HG03066 (cell line): ENCODE results near the gene FITM1.

ENCODE experiments used
- ATAC-seq: cut with Tn5 transposase; IDR thresholded peaks from one replicate; pipeline ENCODE4 v1.9.1; 2021; ENCODE audit warnings: low read depth; ENCODE audit not compliant: unreplicated experiment

FITM1 gene, protein sequence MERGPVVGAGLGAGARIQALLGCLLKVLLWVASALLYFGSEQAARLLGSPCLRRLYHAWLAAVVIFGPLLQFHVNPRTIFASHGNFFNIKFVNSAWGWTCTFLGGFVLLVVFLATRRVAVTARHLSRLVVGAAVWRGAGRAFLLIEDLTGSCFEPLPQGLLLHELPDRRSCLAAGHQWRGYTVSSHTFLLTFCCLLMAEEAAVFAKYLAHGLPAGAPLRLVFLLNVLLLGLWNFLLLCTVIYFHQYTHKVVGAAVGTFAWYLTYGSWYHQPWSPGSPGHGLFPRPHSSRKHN

DNA sequence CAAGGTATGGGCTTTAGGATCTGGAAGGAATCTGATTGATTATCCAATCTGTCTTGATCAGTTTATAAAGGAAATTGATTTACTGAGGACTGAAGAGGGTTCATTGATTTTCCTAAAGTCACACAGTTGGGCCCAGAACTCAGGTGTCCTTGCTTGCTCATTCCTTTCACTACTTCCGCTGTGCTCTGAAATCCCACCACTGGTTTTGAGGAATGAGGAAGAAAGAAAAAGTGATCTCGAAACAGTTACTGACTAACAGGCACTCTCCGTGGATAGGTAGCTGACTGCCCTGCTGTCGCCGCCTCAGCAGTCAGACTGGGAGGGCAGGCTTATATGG is at the start of gene FITM1:
Gene FITM1, plus strand, starts transcription at position 280 of the 337 bp plus-strand sequence. CDS start 905 bp downstream, outside the sequence.
- ATAC-seq: no peak

DNA sequence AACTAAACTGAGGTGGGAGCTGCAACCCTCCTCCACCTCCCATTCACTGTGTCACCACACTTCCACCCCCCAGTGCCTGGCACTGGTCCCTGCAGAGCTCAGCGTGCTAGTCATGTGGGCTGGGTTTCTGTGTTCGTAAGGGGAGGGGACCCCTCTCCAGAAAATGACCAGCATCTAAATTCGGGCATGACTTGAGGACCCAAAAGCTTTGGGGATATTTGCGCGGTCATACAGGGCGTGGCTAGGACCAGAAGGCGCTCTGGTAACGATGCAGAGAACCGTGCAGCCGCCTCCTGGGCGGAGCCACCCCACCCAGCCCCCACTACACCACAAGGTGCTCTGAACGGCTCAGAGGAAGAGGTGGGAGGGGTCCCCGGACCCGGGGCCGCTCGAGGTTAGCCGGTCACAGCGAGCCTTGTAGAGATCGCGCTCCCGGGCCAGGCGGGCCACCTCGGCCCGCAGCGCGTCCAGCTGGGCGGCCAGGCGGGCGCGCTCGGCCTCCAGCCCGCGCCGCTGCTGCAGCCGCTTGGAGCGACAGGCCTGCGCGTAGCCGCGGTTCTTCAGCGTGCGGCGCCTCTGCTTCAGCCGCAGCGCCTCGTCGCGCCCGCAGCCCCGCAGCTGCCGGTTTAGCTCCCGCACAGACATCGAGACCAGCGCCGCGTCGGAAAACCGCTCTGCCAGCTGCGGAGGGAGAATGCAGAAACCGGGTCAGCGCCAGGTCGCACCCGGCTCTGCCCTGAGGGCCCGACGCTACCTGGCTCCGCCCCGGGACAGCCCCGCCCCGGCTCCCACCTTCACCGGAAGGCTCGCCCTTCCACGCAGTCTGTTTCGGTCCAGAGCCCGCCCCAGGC is 49.3 kb upstream of the FITM1 start:
- peak; percentile 86 for ATAC-seq

DNA sequence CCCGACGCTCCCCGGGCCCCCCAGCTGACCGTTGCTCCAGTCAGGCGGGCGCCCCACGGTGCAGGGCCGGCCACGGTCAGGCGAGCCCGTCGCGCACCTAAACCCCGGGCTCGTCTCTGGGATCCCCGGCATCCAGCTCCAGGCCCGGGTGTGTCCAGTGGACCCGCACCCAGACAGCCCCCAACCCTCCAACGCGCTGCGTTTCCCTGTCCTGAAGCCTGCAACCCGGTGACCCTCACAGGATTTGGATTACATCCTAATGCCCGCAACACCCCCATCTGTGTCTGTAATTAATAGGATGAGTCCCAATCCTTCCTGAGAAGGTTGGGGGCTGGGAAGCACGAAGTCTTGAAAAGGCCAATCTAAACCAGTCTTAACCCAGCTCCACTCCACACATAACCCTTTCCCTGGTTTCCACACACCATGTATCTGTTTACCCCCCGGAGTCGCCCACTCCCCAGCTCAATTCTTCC is 48.7 kb upstream of the FITM1 start:
- ATAC-seq: no peak

DNA sequence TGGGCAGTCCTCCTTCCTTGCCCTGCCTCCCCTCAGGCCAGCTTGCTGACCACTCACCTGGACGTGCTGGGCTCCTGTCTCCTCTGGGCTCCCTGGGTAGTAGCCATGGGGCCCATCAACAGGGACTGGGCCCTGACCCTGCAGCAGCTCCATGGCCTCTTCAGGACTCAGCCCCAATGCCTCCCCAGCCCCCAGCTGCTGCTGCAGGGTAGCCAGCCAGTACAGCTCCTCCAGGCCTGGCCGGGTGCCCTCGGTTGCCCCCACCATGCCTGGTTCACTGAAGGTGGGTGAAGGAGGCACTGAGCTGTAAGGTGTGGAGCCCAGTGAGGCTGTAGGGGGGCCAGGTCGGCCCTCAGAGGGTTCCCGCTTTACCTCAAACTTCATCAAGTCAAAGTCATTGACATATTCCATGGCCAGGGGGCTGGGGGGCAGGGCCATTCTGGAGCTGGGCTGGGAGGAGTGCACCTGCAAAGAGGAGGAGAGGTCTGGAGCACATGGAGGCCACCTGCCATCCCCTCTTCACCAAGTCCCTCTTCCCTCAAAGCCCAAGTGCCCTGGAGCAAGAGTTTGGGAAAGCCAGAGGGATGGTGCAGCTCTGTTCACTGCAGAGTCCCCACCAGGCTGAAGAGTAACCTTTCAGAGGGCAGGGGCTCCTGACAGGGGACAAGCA is 47.9 kb upstream of the FITM1 start:
- ATAC-seq: no peak

DNA sequence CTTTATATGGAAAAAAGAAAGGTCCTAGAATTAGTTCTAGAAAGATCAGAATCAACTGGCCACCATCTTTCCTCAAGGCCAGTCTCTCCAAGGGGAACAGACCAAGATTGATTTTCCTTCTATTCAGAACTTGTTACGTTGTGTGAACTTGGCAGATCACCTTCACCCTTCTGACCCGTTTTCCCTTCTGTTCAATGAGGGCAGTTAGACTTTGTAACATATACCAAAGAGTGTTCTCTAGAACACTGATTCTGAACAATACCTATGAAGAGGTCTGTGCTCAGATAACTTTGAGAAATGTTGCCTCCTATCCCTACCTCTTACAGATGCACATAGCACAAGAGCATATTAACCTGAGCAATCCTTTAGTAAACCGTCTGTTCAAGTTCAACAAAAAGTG is 47.0 kb upstream of the FITM1 start:
- ATAC-seq: no peak

DNA sequence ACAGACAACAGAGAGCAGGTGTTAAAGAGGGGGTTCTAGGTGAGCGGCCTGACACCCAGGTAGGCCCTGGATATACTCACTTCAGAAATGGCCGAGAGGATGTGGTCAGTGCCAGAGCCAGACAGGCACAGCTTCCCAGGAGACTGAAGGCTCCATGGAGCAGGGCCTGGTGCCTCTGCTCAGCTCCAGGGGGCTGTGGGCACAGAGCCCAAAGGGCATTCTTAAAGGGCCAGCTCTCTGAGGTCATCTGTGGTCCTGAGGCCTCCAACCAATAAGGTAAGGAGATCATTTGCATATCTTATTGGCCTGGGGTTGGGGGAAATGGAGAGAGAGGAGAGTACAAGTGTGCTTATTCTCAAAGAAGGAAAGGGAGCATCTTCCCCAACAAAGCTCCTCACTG is 46.0 kb upstream of the FITM1 start:
- no peak for ATAC-seq

DNA sequence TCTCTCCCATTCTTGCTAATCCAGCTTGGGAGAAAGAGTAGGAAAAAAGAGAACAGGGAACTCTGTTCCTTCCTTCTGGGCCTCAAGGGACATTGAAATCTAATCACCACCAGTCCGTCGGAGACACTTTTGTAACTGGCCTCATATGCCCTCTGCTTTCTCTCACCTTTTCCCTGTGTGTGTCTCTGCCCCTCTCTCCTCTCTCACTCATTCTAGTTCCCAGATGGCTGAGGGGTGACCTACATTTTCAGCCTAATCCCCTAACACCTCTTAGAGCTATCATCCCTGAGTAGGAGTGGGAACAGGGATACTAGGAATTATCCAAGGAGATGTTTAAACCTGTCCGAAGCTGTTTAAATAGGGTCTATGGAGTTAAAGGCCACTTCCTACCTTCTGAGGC is 45.2 kb upstream of the FITM1 start:
- ATAC-seq: no peak

DNA sequence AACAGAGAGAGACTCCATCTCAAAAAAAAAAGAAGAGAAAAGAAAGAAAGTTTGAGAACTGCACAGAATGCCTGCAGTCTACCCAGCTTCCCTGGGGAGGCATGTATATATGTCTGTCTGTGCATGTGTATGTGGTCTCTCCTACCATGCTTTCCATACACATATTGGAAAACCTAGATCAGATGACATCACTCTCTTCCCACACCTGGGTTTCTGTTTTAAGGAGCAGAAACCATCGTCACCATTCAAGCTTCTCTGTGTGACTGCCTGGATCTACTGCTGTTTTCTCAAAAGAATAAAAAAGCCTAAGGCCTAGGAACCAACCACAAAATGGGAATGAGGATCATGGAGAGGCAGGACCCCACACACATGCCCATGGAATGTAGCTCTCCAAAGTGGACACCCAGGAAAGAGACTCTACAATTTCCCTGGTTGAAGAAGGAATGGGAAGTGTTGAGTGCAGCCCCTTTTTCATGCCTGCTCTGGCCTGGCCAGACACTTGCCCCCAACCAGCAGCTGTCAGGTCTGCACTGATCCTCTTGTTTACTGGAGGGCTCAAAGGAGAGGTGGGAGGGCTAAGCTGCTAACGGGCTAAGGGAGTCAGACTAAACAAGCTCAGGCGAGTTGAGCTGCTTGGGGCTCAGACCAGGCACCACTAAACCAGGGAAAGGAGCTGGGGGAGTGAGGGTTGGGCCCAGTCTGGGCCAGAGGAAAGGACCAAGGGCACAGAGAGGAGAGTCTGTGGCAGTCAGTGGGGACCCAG is 44.1 kb upstream of the FITM1 start:
- no peak for ATAC-seq

DNA sequence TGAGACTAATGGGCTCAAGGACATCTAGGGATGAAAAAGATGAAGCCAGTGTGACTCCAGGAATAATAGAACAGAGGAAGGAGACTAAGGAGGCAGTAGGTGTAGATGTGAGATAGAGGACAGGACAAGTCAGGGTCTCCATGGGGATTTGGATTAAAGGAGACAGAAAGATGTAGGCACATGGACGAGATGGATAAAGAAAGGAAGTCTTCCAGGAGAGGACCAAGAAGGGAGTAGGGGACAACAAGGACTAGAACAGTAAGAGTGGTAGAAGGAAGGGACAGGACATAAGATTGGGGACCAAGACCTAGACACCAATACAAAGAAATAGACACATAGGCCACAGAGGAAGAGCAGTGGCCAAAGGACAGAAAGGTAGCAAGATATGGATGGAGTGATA is 43.5 kb upstream of the FITM1 start:
- no peak for ATAC-seq

DNA sequence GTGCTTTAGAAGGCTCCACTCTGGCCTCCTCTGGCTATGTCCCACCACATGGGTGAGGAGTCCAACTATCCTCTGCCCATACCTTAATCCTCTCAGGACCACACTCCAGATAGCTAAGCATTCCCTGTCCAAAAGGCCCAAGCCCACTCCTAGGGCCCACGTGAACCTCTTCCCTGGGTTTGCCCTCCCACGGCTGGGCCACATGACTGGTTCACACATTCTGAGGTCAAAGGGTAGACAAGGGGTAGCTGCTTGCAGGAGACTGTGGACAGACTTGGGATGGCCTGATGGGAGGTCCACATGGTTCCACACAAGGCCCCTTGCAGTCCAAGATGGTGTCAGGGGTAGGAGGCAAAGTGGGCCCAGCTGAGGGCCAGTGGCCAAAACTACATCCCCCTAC is 42.4 kb upstream of the FITM1 start:
- ATAC-seq: no peak

DNA sequence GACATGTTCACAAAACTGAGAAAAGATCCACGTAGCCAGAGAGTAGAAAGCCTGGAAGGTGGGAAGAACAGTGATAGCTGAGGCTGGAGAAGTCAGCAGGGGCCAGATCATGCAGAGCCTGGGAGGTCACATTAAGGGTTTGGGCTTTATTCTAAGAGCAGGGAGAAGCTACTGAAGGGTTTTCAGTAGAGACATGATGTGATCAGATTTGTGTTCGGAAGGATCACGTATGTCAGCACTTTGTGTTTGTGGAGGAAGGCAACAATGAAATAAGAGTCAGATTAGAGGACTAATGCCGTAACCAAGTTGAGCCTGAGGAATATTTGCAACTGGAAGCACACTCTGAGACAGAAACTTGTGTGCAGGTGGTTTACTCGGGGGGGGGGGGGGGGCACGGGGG is 40.6 kb upstream of the FITM1 start:
- ATAC-seq: no peak

DNA sequence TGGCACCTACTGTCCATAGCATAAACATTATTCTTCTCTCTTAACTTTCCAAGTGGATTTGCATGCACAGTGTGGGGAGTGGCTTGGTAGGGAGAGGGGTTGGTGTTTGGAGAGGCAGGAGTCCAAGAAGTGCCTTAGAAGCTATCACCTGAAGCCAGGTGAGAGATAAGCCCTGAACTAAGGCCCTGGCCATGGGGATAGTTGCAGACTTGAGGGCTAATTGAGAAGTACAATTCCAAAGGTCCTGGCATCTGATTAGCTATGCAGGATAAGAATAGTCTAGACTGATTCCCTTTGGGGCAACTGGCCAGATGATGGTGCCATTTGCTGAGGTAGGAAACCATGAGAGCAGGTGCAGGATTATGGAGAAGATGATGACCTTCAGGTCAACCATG is 38.4 kb upstream of the FITM1 start:
- ATAC-seq: no peak

DNA sequence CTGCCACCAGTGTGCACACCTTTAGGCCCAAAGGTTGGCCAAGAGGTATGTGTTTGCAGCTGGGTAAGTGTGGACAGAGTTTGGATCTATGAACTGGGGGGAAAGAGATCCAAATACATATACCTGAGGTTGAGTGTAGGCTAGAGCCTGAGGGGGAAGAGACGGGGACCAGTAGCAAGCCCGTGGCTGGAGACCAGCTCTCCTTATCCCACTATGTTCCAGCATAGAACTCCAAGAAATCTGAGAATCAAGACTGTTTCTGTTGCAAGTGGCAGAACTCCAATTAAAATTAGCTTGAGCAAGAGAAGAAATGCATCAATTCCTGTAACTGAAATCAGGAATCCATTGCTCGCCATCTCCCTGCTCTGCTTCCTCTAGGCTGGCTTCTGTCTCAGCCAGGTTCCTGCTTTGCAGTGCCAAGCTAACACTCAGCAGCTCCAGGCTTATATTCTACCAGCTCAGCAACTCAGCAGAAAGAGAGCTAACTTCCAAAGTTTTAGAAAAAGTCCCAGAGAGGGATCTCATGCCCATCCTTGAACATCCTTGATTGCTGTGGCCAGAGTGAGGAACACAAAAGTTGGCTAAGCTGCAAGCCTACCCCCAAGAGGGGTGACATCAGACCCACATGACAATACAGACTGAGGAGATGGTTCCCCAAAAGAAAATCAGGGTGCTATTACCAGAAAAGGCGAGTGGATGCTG is 37.8 kb upstream of the FITM1 start:
- ATAC-seq: no peak

DNA sequence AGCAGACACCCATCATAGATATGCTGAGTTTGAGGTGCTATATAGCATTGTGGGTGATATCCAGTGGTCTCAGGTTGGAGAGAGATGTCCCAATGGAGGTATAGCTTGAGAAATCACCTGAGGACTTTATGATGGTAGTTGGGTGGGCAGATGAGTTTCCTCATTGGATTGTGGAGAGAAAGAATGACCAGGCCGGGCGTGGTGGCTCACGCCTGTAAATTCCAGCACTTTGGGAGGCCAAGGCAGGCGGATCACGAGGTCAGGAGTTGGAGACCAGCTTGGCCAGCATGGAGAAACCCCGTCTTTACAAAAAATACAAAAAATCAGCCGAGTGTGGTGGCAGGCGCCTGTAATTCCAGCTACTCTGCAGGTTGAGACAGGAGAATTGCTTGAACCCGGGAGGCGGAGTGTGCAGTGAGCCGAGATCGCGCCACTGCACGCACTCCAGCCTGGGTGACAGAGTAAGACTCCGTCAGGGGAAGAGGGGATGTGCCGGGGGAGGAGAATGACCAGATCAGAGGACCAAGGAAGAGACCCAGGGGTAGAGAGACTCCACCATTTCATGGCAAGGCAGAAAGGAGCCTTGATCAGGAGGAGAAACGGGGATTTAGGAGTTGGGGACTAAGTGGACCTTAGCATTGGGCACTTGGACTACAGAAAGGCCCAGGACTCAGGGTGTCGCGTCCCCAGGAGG is 37.1 kb upstream of the FITM1 start:
- no peak for ATAC-seq

DNA sequence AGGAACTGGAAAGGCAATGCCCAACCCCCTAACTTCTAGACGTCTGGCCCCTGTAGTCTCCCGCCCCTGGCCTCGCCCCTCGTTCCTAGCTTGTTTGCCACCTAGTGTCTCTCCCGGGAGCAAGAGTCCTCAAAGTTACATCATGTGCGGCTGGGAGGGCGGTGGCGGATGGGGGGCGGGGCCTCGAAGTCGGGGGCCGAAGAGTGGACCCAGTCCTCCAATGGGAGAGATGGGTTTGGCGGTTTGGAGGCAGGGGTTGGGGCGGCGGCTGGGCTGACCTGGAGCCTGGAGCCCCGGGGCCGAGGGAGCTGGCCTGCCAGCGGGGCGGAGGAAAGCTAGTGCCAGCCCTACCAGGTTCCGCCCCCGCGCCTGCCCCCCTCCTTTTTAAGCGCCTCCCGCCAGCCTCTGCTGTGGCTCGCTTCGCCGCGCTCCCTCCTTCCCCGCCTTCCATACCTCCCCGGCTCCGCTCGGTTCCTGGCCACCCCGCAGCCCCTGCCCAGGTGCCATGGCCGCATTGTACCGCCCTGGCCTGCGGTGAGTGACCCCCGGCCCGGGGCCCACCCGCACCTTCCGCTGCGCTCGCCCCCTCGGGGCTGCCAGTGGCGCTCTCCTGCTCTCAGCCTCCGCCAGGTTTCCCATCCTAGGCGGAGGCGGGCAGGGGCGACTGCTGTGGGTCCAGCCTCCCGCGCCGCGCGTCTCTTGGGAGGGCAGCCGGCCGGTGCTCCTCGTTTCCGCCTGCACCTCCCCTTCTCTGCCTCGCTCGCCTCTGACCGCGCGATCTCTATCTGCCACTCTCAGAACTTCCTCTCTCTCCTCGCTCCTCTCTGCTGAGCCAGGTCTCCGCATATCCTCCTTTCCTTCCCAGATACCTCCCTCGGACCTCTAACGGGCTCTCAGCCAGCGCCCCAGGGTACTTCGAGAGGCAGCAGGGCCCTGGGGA is 36.3 kb upstream of the FITM1 start, which contains the start of gene PCK2:
Gene PCK2, plus strand, starts transcription at position 411 of the 940 bp plus-strand sequence. Its CDS starts 95 bp downstream, at position 506.
- ATAC-seq: peak; percentile 39

DNA sequence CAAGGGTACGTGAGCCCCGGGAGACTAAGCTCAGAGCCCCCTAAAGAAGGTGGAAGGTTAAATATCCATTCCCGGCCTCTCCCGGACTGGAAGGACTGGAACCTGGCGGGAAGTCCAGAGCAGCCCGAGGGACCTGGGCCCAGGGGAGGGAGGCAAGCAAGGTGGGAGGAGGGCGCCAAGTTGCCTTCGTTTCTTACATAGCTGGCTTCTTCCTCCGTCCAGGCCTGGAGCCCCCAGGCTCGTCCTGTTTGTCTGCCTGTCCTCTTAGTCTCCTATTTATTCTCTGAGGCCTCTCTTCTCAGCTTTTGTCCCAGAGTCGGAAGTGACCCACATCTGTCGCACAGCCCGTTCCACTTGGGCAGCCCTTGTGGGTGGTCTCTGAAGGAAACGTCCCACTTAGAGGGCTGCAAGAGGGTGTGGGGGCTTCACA is 35.6 kb upstream of the FITM1 start:
- ATAC-seq: peak; percentile 6

DNA sequence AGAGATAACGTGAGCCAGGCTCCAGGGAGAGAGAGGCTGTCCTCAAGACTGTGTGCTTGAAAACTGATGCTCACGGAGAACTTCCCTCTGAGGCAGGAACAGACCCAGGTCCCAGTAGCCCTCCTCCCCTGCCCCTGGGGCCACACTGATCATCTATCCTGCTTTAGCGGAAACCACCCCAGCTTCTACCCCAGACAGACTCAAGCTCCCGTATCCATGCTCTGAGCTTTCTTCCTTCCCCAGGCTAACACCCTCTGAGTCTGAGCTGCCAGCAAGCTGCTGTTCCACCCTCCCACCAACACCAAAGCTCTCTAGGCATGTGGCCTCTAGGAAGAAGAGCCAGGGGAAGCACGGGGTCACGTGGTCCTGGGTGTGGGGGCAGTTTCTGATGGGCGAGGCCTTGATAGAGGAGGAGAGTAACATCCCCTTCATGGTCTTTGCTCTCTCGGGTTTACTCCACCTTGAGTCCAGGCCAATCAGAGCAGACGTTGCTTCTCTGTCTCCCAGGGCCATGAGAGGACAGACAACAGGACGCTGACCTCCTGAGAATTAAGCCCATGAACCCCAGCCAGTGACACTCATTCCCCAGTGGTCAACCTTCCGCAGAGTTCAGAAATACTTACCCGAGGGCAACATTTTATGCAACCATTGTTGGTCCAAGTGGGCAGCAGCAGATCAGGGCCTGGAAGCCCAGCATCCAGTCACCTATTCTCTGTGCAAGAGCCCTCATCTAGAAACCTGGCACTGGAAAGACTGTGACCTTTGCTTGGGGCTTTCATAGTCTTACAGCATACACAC is 35.0 kb upstream of the FITM1 start:
- peak; percentile 76 for ATAC-seq
